ENCODE measurements around the gene MAJIN. TPM values are rescaled to one million over a fixed set of nuclear protein-coding genes. Genes with fewer than 3 reads are reported as not detected.

Gene MAJIN

GRCh38 chr11:64888729-64889511, 83.0 kb downstream of the MAJIN start:
- Histone ChIP-seq H3K4me3 (ENCODE audit: low read length) (no peak overlapping the region), H3K18ac (ENCODE audit: low read length) (no peak overlapping the region), H3K27me3 (ENCODE audit: insufficient read depth, low read length, poor library complexity) (no peaks in the 10 kb centered on the region), H3K23ac (ENCODE audit: low read length) (no peak overlapping the region), H3K79me1 (ENCODE audit: low read length) (no peaks in the 10 kb centered on the region), H3K9ac (ENCODE audit: low read length) (no peak overlapping the region), H2AK5ac (ENCODE audit: low read length) (no peak overlapping the region), H3K56ac (ENCODE audit: low read length) (no peak overlapping the region), H3K4me2 (ENCODE audit: low read length) (no peak overlapping the region), H3K4ac (ENCODE audit: low read depth, low read length) (no peak overlapping the region), H2BK120ac (ENCODE audit: low read depth, low read length) (no peak overlapping the region), H2BK5ac (ENCODE audit: low read length) (no peak overlapping the region), H3K4me1 (ENCODE audit: control insufficient read depth, low read depth, low read length) (no peaks in the 10 kb centered on the region), H3K27ac (ENCODE audit: low read depth, low read length) (no peak overlapping the region), H4K5ac (ENCODE audit: low read length) (no peak overlapping the region), H3K79me2 (ENCODE audit: control insufficient read depth, insufficient read depth, low read length) (no peaks in the 10 kb centered on the region), H2BK15ac (replicated peaks; ENCODE audit: low read depth) (no peak overlapping the region), H4K8ac (ENCODE audit: low read depth, low read length) (no peak overlapping the region), H3K36me3 (ENCODE audit: control insufficient read depth, insufficient read depth, low read length) (no peaks in the 10 kb centered on the region)
- WGBS (ENCODE audit: extremely low coverage, insufficient coverage, low lambda C conversion rate), result no CpG with 5 or more reads among the region's 9 CpGs
- DNase-seq, result peak; percentile 26

- no peak overlapping the region for H4K5ac ChIP-seq (ENCODE audit: low read length)
- H2BK5ac ChIP-seq (ENCODE audit: low read length), result no peak overlapping the region
- no peak overlapping the region for H2BK15ac ChIP-seq (replicated peaks; ENCODE audit: low read depth)
- H3K4me3 ChIP-seq (ENCODE audit: low read length), result no peak overlapping the region
- H3K79me1 ChIP-seq (ENCODE audit: low read length), result no peaks in the 10 kb centered on the region
- H3K4me2 ChIP-seq (ENCODE audit: low read length), result no peak overlapping the region
- no peak overlapping the region for H4K8ac ChIP-seq (ENCODE audit: low read depth, low read length)
- H3K27me3 ChIP-seq (ENCODE audit: insufficient read depth, low read length, poor library complexity), result no peaks in the 10 kb centered on the region
- no peak overlapping the region for H3K23ac ChIP-seq (ENCODE audit: low read length)
- no peak overlapping the region for H3K27ac ChIP-seq (ENCODE audit: low read depth, low read length)
- H2AK5ac ChIP-seq (ENCODE audit: low read length), result no peak overlapping the region
- peak overlapping the region; percentile 77 for H3K56ac ChIP-seq (ENCODE audit: low read length)
- H2BK120ac ChIP-seq (ENCODE audit: low read depth, low read length), result no peak overlapping the region
- no peak for DNase-seq
- no CpG with 5 or more reads among the region's 8 CpGs for WGBS (ENCODE audit: extremely low coverage, insufficient coverage, low lambda C conversion rate)
- H3K79me2 ChIP-seq (ENCODE audit: control insufficient read depth, insufficient read depth, low read length), result no peaks in the 10 kb centered on the region
- no peak overlapping the region for H3K18ac ChIP-seq (ENCODE audit: low read length)
- no peak overlapping the region for H3K4ac ChIP-seq (ENCODE audit: low read depth, low read length)
- H3K4me1 ChIP-seq (ENCODE audit: control insufficient read depth, low read depth, low read length), result no peaks in the 10 kb centered on the region
- H3K36me3 ChIP-seq (ENCODE audit: control insufficient read depth, insufficient read depth, low read length), result no peaks in the 10 kb centered on the region
- H3K9ac ChIP-seq (ENCODE audit: low read length), result peak overlapping the region; percentile 51
Measured at GRCh38 chr11:64888406-64888728, 83.5 kb downstream of the MAJIN start.

Small RNAs within 50 kb of the gene (small RNA-seq; reads per million reads assigned to genes)
- gene MIR6749 (ENCODE audit: insufficient read depth) (not detected), gene MIR6750 (ENCODE audit: insufficient read depth) (not detected), gene MIR6879 (ENCODE audit: insufficient read depth) (not detected)

All from mesendoderm (in vitro differentiated cells).